Hindlimb muscle (tissue), 1 donor: ENCODE data around the gene SLC41A3. TPM values are rescaled to one million over a fixed set of nuclear protein-coding genes. Genes with fewer than 3 reads are reported as not detected.
"Not testable (repeated sequence)": the region's sequence is repeated elsewhere in the genome, so short reads cannot be mapped to it uniquely, and the experiment has no call there.

ENCODE experiments used
- DNase-seq: peaks from one replicate; pipeline ENCODE4 v3.0.0-alpha.2; 2013
- polyA plus RNA-seq: library from polyadenylated mRNA; unstranded; fragments of 120-200 nt; gene quantifications from one replicate; pipeline ENCODE4 v1.2.1, GENCODE V29; 2013; ENCODE audit not compliant: insufficient read length

SLC41A3 gene
- polyA plus RNA-seq, 1 donor, result 38.9 TPM

DNA sequence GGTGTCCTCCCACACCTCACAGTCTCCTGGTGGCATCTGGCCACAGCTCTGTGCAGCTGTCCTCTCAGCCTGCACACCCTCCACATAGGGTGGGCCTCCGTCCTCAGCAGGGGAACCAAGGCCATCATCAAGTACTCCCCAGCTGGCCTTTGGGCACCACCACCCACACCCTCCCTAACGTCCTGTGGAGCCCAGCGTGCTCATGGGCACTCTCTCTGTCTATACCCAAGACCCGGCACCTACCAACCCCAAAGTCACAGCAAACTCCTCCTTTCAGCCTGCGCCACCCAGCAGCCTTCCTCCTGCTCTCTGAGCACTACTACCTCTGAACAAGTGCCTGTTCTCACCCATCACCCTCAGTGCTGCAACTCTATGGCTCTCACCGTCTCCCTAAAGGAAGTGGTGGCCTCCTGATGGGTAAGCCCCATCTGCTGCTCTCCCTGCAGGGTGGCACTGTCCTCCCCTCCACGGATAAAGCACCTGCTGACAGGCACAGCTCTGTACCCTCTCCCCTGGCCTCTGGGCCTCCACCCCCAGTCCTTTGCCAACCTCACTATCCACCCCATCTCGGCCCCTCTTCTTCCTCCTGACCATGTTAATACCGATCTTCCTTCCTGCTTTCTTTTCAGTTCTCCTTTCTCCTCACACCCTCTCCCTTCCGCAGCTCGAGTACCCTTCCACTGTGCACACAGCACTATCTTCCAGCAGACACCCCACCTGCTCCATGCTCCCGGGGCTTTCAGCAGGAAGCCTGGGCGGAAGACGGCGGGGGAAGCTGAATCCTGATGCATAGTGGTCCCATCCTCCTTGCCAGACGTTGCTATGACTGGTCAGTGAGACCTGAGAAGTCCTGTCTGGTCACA lies 31.5 kb downstream of the SLC41A3 start:
- DNase-seq, result no peak

DNA sequence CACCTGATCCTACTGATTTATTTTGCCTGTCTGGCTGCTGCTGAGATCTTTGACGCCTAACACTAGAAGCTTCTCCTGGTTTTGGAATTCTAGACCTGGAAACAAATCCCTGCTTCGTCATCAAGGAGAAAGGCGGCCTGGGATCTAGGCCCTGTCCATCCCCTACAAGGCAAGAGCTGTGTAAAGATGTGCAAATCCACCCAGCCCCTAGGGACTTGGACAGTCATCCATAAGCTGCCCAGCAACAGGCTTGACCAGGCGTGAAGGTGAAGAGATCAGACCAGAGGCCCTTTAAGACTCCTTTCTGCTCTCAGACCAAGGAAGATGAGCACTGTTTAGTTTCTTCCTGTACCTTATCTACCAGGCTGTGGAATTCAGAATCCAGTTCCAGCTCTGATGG lies 32.2 kb downstream of the SLC41A3 start:
- DNase-seq, result no peak

GRCh38 chr3:126051234-126051633 lies 32.7 kb downstream of the SLC41A3 start:
- DNase-seq, result no peak

DNA sequence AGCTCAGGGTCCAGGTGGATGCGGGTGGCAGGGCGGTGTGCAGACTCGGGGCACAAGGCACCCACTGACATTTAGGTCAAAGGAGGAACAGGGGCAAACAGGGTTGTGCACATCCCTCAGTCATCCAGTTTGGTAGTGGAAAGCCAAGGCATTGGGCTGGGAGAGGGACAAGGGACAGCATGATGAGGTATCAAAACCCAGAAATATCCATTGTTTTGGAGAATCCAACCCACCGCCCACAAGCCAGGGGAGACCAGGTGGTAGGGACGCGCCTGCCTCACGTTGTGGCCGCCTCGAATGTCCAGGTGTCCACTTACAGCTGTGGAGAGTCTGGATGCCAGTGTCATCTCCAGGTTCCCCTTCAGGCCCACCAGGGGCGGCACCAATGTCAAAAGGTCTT lies 33.3 kb downstream of the SLC41A3 start:
- DNase-seq, result no peak

DNA sequence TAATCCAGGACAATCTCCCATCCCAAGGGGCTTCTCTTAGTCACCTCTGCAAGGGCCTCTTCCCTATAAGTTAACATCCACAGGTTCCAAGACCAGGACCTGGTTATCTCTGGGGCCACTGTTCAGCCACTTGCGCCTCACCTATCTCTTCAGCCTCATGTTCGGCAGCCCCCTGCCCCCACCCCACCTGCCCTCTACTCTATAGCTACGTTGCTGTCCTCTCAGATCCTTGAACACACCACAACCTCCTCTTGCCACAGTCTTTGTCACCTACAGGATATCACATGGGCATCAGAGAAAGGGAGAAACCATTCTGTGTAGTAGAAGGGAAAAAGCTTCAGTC lies 33.9 kb downstream of the SLC41A3 start:
- DNase-seq, result no peak

GRCh38 chr3:126049289-126050049 lies 34.5 kb downstream of the SLC41A3 start:
- DNase-seq, result no peak

DNA sequence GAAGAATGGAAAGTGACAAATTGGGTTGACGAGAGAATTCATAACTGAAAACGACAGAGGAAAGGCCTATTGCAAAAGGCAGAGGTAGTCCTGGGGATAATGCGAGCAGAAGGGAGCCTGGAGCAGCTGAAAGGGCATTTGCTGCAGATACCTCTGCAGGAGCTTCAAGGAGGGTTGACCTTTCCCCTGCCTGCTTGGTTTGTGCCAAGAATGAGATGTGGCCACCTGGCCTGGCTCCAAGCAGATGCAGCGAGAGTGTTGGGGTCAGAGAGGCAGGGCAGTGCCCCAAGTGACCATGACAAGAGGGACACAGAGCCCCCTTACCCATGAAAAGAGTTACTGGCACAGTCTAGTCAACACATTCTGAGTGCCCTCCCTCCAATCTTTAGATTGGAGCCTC lies 43.5 kb downstream of the SLC41A3 start:
- no peak for DNase-seq

DNA sequence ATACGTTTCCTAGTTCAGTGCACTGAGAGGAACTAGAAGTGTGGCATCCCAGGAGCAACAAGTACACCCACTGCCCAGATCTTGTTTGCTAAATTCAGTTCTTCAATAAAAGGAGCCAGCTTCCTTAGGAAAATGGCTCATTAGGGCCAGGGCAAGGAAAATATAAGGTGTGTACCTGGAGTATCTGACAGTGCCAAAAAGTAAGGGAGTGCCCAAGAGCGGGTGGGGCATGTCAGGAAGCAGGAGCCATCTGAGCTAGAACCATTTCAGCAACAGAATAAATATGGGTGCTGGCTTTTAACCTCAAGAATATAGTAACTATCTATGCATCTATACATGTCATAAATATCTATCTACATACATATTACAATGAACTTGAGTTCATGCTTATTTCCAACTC lies 44.1 kb downstream of the SLC41A3 start:
- no peak for DNase-seq

DNA sequence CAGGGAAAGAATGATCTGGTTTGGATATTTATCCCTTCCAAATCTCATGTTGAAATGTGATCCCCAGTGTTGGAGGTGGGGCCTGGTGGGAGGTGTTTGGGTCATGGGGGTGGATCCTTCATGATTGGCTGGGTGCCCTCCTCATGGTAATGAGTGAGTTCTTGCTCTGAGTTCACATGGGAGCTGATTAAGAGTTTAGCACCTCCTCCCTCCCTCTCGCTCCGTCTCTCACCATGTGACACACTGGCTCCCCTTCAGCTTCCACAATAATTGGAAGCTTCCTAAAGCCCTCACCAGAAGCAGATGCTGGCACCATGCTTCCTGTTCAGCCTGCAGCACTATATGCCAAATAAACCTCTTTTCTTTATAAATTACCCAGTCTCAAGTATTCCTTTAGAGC lies 45.1 kb downstream of the SLC41A3 start:
- DNase-seq, result not testable (repeated sequence)

- no peak for DNase-seq
Measured at GRCh38 chr3:126036056-126036549, 47.8 kb downstream of the SLC41A3 start.

- no peak for DNase-seq
Measured at GRCh38 chr3:126035362-126036050, 48.4 kb downstream of the SLC41A3 start.

DNA sequence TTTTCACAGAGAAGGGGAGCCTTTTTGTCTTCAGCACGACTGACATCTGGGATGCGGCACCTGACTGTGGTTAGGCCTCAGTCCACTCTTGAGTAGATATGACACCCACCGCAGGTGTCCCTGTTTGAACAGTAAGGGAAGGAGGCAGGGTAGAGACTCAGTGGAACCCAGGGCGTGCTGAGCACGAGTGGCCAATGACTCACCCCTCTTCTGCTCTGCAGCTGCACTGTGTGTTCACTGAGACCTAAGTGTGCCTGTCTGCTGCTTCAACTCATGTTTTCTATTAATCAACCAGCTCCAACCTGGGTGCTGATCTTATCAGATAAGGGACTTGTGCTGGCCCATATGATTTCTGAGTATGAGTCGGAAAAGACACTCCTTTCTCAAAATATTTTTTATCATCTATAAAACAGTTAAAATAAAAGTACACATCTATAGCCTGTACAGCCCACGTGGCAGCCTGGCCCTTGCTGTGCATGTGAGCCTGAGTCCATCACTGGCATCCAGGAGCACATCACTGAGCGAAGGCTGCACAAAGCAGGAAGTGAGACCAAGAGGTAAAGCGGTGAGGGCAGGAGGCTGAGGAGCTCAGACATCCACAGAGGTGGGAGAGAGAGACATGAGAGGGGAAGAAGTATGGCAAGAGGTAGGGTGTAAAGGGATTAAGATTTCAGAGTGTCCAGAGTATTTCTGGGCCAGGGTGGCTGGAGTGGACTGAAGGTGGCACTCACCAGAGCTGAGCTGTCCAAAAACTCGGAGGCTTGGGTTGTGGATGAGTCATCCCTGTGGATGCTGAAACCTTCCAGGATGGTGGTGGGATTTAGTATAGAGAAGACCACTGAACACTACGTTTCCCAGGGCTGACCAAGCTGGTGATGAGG lies 49.2 kb downstream of the SLC41A3 start:
- no peak for DNase-seq

- no peak for DNase-seq
Measured at GRCh38 chr3:126033765-126034164, 50.2 kb downstream of the SLC41A3 start.

- no peak for DNase-seq
Measured at GRCh38 chr3:126033051-126033745, 50.7 kb downstream of the SLC41A3 start.

GRCh38 chr3:126031981-126032471 lies 51.9 kb downstream of the SLC41A3 start:
- DNase-seq, result no peak

GRCh38 chr3:126030455-126030854 lies 53.5 kb downstream of the SLC41A3 start:
- no peak for DNase-seq

DNA sequence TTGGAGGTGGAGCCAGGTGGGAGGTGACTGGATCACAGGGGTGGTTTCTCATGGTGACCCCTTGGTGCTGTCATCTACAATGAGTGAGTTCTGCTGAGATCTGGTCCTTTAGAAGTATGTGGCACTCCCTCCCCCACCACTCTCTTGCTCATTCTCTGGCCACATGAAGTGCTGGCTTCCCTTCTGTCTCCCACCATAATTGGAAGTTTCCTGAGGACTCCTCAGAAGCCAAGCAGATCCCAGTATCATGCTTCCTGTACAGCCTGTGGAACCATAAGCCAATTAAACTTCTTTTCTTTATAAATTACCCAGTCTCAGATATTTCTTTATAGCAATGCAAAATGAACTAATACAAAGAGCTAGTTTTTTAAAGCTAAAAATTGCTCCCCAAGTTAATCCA lies 54.7 kb downstream of the SLC41A3 start:
- DNase-seq, result no peak

DNA sequence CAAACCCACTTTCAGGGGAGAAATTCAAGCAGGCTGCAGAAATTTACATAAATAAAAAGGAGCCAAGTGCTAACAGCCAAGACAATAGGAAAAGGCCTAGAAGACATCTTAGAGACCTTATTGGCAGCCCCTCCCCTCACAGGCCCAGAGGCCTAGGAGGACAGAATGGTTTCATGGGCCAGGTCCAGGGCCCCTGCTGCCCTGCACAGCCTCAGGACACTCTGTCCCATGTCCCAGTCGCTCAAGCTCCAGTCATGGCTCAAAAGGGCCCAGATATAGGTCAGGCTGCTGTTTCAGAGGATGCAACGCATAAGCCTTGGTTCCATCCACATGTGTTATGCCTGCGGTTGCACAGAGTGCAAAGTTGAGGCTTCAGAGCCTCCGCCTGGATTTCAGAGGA lies 55.8 kb downstream of the SLC41A3 start:
- no peak for DNase-seq

DNA sequence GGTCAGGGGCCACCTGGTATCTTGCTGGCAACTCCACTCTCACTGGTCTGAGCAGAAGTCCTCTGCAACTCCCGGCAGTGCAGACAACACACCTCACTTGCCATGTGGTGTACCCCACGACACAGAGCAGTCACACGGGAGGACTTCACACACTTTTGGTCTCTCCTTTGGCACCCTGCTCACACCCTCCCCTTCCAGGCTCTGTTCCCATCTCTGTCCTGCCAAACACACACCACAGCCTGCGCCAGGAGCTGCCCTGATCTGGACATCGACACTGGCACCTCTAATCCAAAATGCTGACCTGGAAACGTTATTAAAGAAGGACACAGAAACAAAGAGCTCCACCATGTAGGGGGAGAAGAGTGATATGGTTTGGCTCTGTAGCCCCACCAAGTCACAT lies 57.2 kb downstream of the SLC41A3 start:
- DNase-seq, result no peak

DNA sequence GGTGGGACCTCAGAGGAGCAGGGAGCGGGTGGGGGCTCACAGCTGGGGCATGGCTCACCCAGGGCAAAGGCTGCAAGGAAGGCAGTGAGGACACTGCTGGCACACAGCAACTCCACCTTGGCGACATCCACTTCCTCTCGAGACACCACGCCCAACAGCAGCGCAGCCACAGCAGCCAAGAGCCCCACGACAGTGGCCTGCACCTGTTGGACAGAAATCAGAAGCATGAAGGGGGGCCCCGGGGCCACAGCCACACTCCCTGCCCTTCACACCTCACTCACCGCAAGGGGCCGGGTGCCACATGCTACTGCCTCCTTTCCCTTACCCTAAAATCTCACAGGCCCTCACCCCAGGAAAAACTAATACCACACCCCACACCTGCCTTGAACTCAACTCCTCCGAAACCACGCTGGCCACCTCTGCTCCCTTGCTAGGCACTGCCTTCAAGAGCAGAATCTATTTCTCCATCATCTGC lies 57.6 kb downstream of the SLC41A3 start:
- DNase-seq, result no peak

- no peak for DNase-seq
Measured at GRCh38 chr3:126025862-126026261, 58.1 kb downstream of the SLC41A3 start.
